A549 treated with AZD2906 at 1 μM for 4 hours (cell line): ENCODE results near the gene ABAT. TPM values are rescaled to one million over a fixed set of nuclear protein-coding genes. Genes with fewer than 3 reads are reported as not detected.

Experiments used
- total RNA-seq: library from RNA; stranded (reverse); fragments of 200-300 nt; extraction: Qiagen RNA extraction; gene quantifications from 5 replicates; pipeline ENCODE4 v1.2.3, GENCODE V29; 2022

Gene ABAT
- 0.22 to 0.38 TPM (median 0.28 TPM) in 5 replicates for total RNA-seq

DNA sequence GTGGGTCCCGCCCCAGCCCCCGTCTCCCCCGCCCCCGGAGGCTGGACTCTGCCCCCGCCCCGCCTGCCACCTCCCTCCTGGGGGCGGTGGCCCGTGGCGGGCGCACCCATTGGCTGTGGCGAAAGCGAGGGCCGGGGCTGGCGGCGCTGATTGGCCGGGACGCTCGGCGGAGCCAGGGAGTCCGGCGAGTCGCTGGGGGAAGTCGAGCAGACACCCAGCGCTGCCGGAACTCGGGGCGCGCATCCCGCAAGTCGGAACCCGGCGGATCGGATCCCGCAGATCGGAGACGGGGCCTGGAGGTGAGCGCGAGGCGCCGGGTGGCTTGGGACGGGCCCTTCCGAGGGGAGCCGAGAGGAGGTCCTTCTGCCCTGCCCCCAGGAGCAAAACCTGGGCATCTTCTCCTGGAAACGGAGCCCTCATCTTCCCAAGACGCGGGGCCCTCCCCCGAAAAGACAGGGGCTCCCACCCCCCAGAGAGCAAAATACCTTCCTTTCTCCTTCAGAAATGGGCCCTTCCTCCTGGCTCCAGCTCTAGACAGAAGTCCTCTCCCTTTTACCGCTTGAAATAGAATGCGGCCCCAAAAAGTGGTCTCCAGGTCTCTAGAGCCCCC, at the start of gene ABAT:
TSS of gene ABAT (plus strand) at position 205 of the 610 bp plus-strand sequence. CDS start 61,123 bp downstream, outside the sequence.

DNA sequence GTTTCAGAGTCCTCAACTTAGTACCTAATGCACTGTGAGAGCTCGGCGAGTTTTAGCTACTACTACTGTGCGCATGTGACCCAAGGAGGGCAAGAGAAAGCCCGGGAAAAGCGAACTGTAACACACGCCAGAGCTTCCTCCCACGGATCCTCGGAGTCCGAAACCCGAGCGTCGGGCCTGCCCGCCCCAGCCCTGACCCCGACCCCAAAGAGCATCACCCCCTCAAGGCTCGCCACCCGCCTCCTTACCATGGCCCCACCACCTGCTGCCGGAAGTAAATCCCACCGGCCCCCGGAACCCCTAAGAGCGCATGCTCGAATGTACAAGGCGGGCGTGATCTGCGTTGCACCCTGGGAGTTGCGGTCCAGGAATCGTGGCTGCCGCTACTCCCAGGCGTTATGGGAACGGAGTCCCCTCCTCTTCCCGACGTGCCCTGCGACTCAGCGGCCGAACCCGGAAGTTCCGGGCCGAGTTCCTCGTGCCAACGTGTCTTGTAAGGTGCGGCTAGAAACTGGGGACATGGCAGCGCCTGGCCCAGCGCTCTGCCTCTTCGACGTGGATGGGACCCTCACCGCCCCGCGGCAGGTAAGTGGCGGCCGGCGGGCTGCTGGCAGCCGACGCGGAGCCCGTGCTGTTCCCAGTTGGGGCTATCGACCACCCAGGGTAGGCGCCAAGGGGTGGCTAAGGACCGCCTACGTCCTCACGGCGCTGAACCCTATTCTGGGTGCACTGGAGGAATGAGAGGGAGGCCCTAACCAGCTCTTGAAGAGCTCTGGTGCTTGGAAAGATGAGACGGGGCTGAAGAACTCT, 123.2 kb downstream of the ABAT start, which contains the start of the genes PMM2 and TMEM186:
TSS of gene PMM2 (plus strand) at position 476 of the 810 bp plus-strand sequence. CDS start at position 520, 44 bp downstream.
TSS of gene TMEM186 (minus strand) at position 276 of the 810 bp plus-strand sequence. CDS start at position 251, 25 bp downstream.

Other genes with a start within 250 kb of the ABAT start
- not detected in 5 replicates for gene TMEM114, start 84.1 kb upstream of the ABAT start, total RNA-seq
- 21.2 to 24.7 TPM (median 23.3 TPM) in 5 replicates for gene METTL22, start 52.9 kb upstream of the ABAT start, total RNA-seq
- gene TMEM186, start 123.0 kb downstream of the ABAT start, total RNA-seq, result 12.7 to 14.7 TPM (median 13.8 TPM) in 5 replicates
- gene PMM2, start 123.2 kb downstream of the ABAT start, total RNA-seq, result 89.3 to 101 TPM (median 91.6 TPM) in 5 replicates
- 142 to 167 TPM (median 154 TPM) in 5 replicates for gene CARHSP1, start 194.4 kb downstream of the ABAT start, total RNA-seq
- gene LITAFD, start 207.7 kb downstream of the ABAT start, total RNA-seq, result not detected in 5 replicates